ENCODE results near the gene FKBP15. TPM values are rescaled to one million over a fixed set of nuclear protein-coding genes. Genes with fewer than 3 reads are reported as not detected.

Gene FKBP15
- total RNA-seq, 4 donors from 2014 or later, result 20.5 to 42.3 (median 32.0) TPM

- ATAC-seq (ENCODE audit: low FRiP score) (no peak), DNase-seq (ENCODE audit: low spot score) (no peak)
These were observed 864 bp upstream of the FKBP15 start for GRCh38 chr9:113221800-113222481.

GRCh38 chr9:113220467-113221002 is 542 bp downstream of the FKBP15 start:
- TF ChIP-seq CTCF (IDR thresholded peaks at IDR 0.05), result no peak
- DNase-seq (ENCODE audit: low spot score) (no peak), ATAC-seq (ENCODE audit: low FRiP score) (no peak)

More at GRCh38 chr9:113221800-113222481, 864 bp upstream of the FKBP15 start:
- TF ChIP-seq CTCF (IDR thresholded peaks at IDR 0.05), result no peak

- DNase-seq (ENCODE audit: low spot score), result no peak
- no peak for TF ChIP-seq CTCF (IDR thresholded peaks at IDR 0.05)
- ATAC-seq (ENCODE audit: low FRiP score), result no peak
These were observed 1.1 kb downstream of the FKBP15 start for GRCh38 chr9:113219969-113220368.

- no peak for DNase-seq (ENCODE audit: low spot score)
- no peak for ATAC-seq (ENCODE audit: low FRiP score)
- no peak for TF ChIP-seq CTCF (IDR thresholded peaks at IDR 0.05)
These were observed 1.7 kb downstream of the FKBP15 start for GRCh38 chr9:113219186-113219936.

- no peak for DNase-seq (ENCODE audit: low spot score)
- ATAC-seq (ENCODE audit: low FRiP score), result no peak
- no peak for TF ChIP-seq CTCF (IDR thresholded peaks at IDR 0.05)
These were observed 4.7 kb downstream of the FKBP15 start for GRCh38 chr9:113216406-113216805.

GRCh38 chr9:113215132-113215531 is 5.9 kb downstream of the FKBP15 start:
- DNase-seq (ENCODE audit: low spot score) (no peak), ATAC-seq (ENCODE audit: low FRiP score) (no peak)
- TF ChIP-seq CTCF (IDR thresholded peaks at IDR 0.05), result no peak
